Right atrium auricular region (tissue), 2 donors: ENCODE results near the gene CCNY. TPM values are rescaled to one million over a fixed set of nuclear protein-coding genes. Genes with fewer than 3 reads are reported as not detected.

Experiments used
- DNase-seq: peaks from one replicate; pipeline ENCODE4 v3.0.0-alpha.2; 2019; ENCODE audit warnings: low spot score
- H3K27ac ChIP-seq, 2 donors: fragments of 200-600 bp; sonication (generic); 1 replicate in 1 of 2; 2 replicates in 1 of 2; pipeline ENCODE4 v1.5.1; 2016 to 2019
- H3K27me3 ChIP-seq, 2 donors: fragments of 200-600 bp; sonication (generic); one replicate each; pipeline versions ENCODE4 v1.5.1 to v1.6.0; 2017 to 2019
- H3K36me3 ChIP-seq: fragments of 200-600 bp; sonication (generic); one replicate; pipeline ENCODE4 v1.5.1; 2016
- H3K4me1 ChIP-seq, 2 donors: fragments of 200-600 bp; sonication (generic); one replicate each; pipeline versions ENCODE4 v1.5.1 to v1.6.0; 2017 to 2019
- H3K4me3 ChIP-seq, 2 donors: fragments of 200-600 bp; sonication (generic); 1 replicate in 1 of 2; 2 replicates in 1 of 2; pipeline ENCODE4 v1.5.1; 2017 to 2019; ENCODE audit warnings: mild to moderate bottlenecking in 1 of 2, moderate library complexity in 1 of 2
- H3K9me3 ChIP-seq, 2 donors: fragments of 200-600 bp; sonication (generic); one replicate each; pipeline ENCODE4 v1.5.1; 2019
- CTCF ChIP-seq, 2 donors: fragments of 200-600 bp; sonication (generic); IDR thresholded peaks; one replicate each; pipeline ENCODE4 v1.5.1; 2019; ENCODE audit warnings: antibody characterized with exemption in 2 of 2
- total RNA-seq, 2 donors: library from RNA; depleted of rRNA; stranded (reverse); fragments of >200 nt; gene quantifications; one replicate each; pipeline ENCODE4 v1.1.0, GENCODE V29; 2016

Gene CCNY
- total RNA-seq, 2 donors from 2014 or later: 35.6 to 58.1 TPM

DNA sequence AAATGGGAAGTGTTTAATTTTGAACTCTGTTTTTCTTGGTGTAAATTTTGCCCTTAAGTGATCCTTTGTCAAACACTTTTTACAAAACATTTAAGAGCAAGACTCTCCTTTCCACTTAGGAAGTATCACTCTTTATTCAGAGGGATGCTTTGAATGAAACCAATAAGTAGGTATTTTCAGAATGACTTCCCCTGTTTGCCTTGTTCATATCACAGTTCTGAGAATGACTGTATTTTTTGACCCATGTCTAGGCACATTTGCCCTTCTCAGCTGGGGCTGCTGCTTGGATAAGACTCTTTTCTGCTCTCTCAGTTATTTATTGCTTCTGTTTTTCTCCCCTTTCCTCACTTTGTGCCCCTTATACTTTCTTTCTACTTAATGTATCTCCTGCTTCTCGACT, 98.2 kb downstream of the CCNY start:
- no peak overlapping the region for H3K4me3 ChIP-seq
- peaks cover 0 to 10% of the 10 kb centered on the region in 2 donors for H3K4me1 ChIP-seq
- TF ChIP-seq CTCF (IDR thresholded peaks at IDR 0.05): no peak
- H3K27ac ChIP-seq: no peak overlapping the region
- DNase-seq: no peak
- H3K36me3 ChIP-seq: no peaks in the 10 kb centered on the region
- peaks cover 0 to 11% of the 10 kb centered on the region in 2 donors for H3K9me3 ChIP-seq
- H3K27me3 ChIP-seq: no peaks in the 10 kb centered on the region

DNA sequence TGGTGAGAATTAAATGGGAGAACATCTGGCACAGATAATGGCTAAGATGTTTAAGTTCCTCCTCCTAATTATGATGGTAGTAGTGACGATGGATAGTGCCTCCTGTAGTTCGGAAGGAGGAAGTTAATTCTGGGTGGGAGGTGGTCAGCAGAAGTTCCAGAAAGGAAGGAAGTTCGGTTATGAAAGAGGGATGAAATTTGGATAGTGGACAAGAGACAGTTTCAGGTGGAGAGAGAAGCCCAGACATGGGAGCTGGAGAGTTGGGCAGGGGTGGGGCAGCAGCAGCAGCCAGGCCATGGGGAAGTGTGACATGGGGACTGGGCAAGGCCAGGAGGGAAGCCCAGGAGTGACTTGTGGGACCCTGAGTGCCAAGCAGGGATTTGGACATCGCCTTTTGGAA, 99.5 kb downstream of the CCNY start:
- Histone ChIP-seq H3K27ac (no peak overlapping the region), H3K4me1 (peaks cover 0 to 22% of the 10 kb centered on the region in 2 donors), H3K27me3 (no peaks in the 10 kb centered on the region), H3K9me3 (peaks cover 0 to 11% of the 10 kb centered on the region in 2 donors), H3K4me3 (no peak overlapping the region), H3K36me3 (no peaks in the 10 kb centered on the region)
- DNase-seq: no peak
- no peak for TF ChIP-seq CTCF (IDR thresholded peaks at IDR 0.05)

GRCh38 chr10:35437829-35438228, 101.5 kb downstream of the CCNY start:
- no peaks in the 10 kb centered on the region for H3K36me3 ChIP-seq
- peaks cover 0 to 18% of the 10 kb centered on the region in 2 donors for H3K9me3 ChIP-seq
- no peaks in the 10 kb centered on the region for H3K27me3 ChIP-seq
- H3K4me3 ChIP-seq: no peak overlapping the region
- peaks cover 0 to 18% of the 10 kb centered on the region in 2 donors for H3K4me1 ChIP-seq
- no peak for DNase-seq
- TF ChIP-seq CTCF (IDR thresholded peaks at IDR 0.05): no peak
- no peak overlapping the region for H3K27ac ChIP-seq

GRCh38 chr10:35438718-35439571, 102.6 kb downstream of the CCNY start:
- no peak overlapping the region for H3K27ac ChIP-seq
- no peak for TF ChIP-seq CTCF (IDR thresholded peaks at IDR 0.05)
- peaks cover 0 to 18% of the 10 kb centered on the region in 2 donors for H3K4me1 ChIP-seq
- no peak for DNase-seq
- H3K9me3 ChIP-seq: peaks cover 0 to 26% of the 10 kb centered on the region in 2 donors
- no peaks in the 10 kb centered on the region for H3K27me3 ChIP-seq
- no peak overlapping the region for H3K4me3 ChIP-seq
- H3K36me3 ChIP-seq: no peaks in the 10 kb centered on the region

GRCh38 chr10:35440016-35440415, 103.7 kb downstream of the CCNY start:
- Histone ChIP-seq H3K36me3 (no peaks in the 10 kb centered on the region), H3K4me3 (no peak overlapping the region), H3K27me3 (no peaks in the 10 kb centered on the region), H3K27ac (no peak overlapping the region), H3K4me1 (peaks cover 0 to 18% of the 10 kb centered on the region in 2 donors), H3K9me3 (peaks cover 0 to 34% of the 10 kb centered on the region in 2 donors)
- no peak for DNase-seq
- no peak for TF ChIP-seq CTCF (IDR thresholded peaks at IDR 0.05)
